PFSK-1 (cell line): Measurements from ENCODE around the gene ERC1.

Experiments used
- POLR2AphosphoS5 ChIP-seq: IDR thresholded peaks from 2 replicates; pipeline ENCODE4 v1.6.1; 2012; ENCODE audit warnings: low read depth, mild to moderate bottlenecking, control low read depth, low read length, moderate library complexity
- TF ChIP-seq, protein P1 (sequence below), 2 experiments: IDR thresholded peaks; 2 replicates each; pipeline versions ENCODE4 v1.6.1 to v1.8.0; 2011 to 2012; ENCODE audit warnings: low read depth in 2 of 2, low read length in 2 of 2, control low read depth in 1 of 2, inconsistent platforms in 1 of 2, mild to moderate bottlenecking in 1 of 2, moderate library complexity in 1 of 2; ENCODE audit not compliant: insufficient read depth in 1 of 2

GRCh38 chr12:1020389-1020788 lies 29.4 kb downstream of the ERC1 start:
- TF ChIP-seq, protein P1, sequence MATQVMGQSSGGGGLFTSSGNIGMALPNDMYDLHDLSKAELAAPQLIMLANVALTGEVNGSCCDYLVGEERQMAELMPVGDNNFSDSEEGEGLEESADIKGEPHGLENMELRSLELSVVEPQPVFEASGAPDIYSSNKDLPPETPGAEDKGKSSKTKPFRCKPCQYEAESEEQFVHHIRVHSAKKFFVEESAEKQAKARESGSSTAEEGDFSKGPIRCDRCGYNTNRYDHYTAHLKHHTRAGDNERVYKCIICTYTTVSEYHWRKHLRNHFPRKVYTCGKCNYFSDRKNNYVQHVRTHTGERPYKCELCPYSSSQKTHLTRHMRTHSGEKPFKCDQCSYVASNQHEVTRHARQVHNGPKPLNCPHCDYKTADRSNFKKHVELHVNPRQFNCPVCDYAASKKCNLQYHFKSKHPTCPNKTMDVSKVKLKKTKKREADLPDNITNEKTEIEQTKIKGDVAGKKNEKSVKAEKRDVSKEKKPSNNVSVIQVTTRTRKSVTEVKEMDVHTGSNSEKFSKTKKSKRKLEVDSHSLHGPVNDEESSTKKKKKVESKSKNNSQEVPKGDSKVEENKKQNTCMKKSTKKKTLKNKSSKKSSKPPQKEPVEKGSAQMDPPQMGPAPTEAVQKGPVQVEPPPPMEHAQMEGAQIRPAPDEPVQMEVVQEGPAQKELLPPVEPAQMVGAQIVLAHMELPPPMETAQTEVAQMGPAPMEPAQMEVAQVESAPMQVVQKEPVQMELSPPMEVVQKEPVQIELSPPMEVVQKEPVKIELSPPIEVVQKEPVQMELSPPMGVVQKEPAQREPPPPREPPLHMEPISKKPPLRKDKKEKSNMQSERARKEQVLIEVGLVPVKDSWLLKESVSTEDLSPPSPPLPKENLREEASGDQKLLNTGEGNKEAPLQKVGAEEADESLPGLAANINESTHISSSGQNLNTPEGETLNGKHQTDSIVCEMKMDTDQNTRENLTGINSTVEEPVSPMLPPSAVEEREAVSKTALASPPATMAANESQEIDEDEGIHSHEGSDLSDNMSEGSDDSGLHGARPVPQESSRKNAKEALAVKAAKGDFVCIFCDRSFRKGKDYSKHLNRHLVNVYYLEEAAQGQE (IDR thresholded peaks at IDR 0.05; ENCODE audit: insufficient read depth in 1 of 2, low read depth in 2 of 2, low read length in 2 of 2), result no peak
- TF ChIP-seq POLR2AphosphoS5, result no peak
